GM21737 (cell line): ENCODE results near the gene CTIF.
"Not testable (repeated sequence)": the region's sequence is repeated elsewhere in the genome, so short reads cannot be mapped to it uniquely, and the experiment has no call there.

Experiments used
- ATAC-seq: cut with Tn5 transposase; IDR thresholded peaks from one replicate; pipeline ENCODE4 v1.9.1; 2021; ENCODE audit warnings: mild to moderate bottlenecking, moderate library complexity; ENCODE audit not compliant: unreplicated experiment

CTIF gene

DNA sequence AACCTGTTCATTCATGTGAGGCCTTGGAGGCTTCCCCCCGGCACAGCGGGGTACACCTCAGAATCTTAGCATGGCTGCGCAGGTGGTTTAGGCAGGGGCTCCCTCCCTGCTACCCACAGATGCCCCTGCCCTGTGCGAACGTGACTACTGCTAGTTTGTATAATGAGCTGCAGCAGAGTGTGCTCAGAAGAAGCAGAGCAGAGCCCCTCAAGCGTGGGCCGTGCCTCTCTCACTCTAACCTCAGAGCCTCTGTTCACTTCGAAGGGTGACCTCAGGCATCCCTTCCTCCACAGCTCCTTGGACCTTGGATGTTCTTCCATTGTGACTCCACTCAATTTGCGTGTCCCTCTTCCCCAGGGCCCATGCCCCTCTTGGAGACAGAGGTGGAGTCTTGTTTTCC is 161.6 kb downstream of the CTIF start:
- ATAC-seq: no peak

DNA sequence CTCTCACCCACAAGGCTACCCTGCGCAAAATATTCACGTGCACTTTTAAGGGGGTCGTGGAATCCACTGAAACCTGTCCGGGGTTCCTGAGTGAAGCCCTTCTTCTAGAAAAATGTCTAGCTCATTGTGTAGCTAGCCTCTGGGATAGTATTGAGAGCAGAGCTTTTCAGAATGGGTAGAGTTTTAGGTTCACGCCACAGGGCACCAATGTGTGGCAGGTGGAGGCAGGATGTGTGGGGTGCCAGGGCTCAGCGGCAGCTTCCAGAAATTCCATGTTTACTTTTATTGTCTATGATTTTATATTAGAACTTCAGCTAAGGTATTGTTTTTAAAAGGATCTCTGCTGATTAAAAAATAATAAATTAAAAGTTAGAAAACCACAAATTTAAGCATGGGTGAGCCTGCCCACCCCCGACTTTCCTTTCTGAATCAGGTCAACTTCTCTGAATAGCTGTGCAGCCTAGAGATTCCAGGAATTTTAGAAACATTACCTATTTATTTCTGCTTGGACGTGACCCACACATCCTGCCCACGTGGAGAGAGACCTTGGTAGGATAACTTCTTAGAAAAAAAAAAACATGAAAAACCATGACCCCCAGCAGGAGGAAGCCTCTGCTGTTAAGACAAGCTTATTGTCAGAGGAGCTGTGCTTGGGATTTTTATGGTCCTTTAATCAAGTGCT is 163.7 kb downstream of the CTIF start:
- ATAC-seq: no peak

DNA sequence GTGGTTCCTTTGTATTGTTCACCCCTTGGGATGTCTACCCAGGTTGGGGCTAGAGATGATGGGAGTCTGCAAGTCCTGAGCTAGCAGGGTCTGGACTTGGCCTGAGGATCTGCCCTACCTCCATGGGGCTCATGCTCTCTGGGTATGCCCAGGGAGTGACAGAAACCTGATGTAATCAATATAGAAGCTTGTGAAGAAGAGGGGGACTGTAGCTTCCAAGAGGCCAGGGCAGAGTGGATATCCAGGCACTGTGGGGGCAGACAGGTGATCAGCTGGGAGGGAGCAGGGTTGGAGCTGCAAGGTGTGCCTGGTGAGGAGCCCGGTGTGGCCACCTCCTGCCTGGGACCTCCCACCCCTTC is 164.2 kb downstream of the CTIF start:
- no peak for ATAC-seq

DNA sequence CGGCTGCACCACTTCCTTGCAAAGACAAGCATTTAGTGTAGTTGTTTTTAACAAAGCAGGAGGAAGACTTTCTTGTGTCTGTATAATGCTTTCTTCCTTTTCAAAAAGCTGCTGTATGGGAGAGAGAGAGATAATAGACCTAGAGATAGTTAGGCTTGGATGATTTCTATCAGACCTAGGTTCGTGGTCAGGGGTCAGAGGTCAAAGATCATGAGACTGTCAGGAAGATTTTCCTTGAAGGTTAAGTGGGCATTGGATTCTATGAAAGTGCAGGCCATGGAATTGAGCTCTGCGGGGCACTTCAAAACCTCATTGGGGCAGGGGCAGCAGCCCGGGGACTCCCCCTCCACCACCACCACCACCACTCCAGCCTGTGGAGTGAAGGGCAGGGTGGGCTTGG is 164.6 kb downstream of the CTIF start:
- no peak for ATAC-seq

DNA sequence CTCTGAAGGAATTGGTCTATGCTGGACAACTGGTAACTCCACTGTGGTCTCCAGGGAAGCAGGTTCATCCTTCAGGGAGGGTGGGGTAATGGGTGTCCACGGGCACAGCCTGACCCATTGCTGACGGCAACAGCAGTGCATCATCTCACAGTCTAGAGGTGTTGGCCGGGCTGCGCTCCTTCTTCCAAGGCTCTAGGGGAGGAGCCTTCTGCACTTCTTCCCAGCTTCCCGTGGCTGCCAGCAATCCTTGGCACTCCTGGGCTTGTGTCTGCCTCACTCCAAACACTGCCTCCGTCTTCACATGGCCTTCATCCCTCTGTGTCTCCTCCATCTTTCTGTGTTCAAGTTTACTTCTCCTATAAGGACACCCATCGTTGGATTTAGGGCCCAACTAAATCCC is 166.2 kb downstream of the CTIF start:
- ATAC-seq: no peak

DNA sequence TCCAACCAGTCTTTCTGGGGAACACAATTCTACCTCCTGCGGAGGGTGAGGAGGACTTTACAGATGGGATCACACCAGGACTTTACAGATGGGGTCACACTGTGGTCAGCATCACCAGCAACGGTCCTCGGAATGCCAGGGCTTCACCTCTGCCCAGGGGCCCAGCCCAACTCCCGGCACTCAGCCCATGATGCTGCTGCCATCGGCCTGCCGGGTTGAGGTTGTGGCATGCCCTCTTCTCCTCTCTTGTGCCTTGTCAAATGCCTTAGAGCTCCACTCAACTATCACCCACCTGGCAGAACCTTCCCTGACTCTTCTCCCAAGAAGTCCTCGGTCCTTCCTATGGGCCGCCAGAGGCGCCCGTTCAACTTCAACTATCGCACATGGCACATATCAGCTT is 166.7 kb downstream of the CTIF start:
- no peak for ATAC-seq

DNA sequence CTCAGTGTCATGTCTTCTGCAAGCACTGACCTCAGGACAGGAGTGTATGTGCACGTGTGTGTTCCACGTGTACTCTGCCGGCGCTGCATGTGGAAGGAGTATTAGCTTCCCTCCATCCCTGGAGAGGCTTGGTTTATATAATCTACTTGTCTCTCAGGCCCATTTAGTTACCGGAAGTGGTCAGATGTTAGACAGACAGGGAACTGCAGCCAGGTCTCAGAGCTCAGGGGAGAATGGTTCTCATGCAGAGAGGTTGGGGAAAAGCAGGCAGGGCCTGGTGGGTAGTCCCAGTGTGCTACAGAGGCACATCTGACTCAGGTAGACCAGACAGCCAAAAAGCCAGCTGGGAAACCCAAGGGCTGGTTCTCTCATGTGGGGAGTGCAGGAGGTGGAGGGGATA is 167.9 kb downstream of the CTIF start:
- no peak for ATAC-seq

DNA sequence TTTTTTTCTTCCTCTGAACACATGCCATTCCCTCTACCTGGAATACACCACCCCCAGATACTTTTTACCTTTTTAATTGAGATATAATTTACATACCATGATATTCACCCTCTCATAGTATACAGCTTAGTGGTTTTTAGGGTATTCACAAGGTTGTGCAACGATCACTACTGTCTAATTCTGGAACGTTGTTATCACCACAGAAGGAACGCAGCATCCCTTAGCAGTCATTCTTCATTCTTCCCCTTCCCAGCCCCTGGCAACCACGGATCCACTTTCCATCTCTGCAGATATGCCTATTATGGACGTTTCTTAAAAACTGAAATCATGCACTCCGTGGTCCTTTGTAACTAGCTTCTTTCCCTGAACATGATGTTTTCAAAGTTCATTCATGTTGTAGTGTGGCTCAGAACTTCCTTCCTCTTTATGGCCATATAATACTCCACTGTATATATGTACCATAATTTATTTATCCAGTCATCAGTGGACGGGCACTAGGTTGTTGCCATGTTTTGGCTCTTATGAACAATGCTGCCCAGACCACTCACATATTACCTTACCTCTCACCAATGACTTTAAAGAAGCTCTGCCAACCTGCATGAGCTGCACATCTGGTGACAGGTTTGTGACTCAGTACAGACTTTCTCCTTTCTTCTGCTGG is 168.9 kb downstream of the CTIF start:
- no peak for ATAC-seq

DNA sequence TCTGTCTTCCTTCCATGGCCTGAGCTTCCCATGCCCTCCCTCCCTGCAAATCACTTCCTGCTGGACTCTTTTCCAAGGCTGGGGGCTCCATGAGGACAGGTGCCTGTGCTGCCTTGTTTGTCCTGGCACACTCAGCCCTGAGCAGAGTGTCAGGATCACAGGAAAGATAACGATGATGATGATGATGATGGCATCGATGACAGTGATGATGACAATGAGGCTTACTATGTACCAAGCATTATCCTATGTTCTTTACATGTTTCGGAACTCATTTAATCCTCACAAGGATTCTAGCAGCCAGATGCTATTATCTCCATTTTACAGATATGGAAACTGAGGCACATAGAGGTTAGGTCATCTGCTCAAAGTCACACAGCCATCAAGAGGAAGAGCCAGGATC is 170.0 kb downstream of the CTIF start:
- no peak for ATAC-seq

DNA sequence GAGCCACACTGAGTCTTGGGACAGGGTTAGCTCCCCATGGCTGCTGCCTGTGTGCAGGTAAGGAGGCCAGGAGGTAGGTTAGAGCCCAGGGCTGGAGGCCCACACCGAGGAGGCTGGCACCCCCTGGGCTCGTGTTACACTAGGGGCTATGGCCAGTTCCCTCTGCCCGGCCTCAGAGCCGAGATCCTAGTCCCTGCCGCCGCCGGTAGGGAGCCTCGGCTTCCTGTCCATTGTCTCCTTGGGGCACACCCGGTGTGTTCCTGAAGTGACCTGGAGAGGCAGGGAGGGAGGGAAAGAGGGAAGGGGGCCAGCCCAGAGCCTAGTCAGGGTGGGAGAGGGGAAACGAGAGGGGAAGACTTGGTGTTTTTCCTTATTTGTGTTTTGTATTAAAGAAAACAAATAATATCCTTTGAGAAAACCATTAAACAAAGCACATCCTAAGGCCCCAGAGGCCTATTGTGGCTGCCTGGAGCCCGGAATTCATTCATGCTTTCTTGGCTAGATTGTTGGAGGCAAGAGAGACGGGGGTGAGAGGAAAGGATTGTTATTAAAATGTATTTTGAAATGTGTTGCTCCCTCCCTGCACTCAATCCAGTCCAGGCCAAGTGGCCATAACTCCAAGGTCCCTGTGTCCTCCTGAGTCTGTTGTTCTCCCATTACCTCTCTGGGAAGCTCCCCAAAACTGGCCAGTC is 170.7 kb downstream of the CTIF start:
- ATAC-seq: no peak

DNA sequence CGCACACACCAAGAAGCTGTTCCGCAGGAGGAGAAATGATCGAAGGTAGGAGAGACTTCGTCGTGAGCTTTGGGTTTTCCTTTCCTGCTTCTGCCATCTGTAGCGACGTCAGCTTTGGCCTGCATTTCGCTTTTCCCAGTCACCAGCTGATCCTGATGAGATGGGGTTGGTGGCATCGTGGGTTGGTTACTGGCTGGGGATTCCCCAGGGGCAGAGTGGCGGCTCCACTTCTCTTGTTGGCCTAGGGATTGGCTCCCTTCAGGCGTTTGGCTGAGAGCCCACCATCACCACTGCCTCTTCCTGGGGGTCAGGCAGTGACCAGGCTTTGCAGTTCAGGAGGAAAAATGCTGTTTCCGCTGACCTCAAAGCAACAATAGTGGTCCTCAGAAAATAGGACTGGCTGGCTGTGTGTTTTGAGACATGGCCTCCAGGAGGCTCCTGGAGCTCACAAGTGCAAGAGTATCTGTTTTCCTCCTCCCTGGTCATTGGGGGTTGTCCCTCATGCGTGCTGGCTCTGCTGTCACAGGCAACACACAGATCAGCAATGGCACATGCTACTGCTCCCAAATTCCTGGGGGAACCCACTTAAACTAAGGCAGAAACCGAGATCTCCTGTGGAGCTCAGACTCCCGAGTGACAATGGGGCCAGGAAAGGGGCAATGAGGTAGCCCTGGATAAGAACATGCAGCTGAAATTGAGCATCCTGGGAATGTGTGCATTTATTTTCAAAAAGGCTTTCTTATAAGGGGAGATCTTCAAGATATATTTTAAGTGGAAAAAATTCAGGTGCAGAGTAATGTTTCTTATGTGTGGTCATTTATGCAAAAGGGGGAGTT is 173.0 kb downstream of the CTIF start:
- no peak for ATAC-seq

DNA sequence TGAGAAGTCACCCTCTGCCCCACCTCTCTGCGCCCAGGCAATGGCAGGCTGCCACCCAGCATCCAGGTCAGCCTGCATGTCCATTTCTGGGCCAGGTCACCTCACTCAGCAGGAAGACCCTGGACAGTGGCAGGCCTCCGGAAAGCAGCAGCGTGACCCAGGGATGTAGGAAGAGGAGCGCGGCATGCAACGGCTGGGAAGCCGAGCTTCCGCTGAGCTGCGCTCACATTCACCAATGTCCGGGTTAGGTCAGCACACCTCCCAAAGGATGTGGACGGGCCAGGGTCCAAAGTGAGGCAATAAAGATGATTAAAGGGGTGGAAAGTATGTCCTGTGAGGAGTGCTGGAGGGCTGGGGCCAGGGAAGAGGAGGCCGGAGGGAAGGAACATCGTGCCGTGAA is 174.5 kb downstream of the CTIF start:
- ATAC-seq: no peak

DNA sequence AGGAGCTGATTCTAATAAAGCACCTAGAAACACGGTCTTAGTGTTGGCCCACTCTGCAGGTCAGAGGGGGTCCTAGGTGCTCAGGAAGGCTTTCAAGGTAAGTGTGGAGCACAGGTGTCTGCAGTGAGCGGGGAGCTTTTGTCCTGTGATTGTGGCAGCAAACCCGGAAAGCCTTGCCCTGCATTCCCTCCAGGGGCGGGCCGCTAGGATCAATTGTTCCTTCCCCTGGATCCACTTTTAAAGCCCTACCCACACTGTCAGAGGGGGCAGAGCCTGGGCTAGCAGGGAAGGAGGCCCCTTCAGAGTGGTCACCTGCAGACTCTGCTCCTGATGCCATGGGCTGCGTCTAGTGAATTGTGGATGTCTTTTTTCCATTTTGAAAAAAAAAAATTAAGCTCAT is 176.0 kb downstream of the CTIF start:
- ATAC-seq: no peak

DNA sequence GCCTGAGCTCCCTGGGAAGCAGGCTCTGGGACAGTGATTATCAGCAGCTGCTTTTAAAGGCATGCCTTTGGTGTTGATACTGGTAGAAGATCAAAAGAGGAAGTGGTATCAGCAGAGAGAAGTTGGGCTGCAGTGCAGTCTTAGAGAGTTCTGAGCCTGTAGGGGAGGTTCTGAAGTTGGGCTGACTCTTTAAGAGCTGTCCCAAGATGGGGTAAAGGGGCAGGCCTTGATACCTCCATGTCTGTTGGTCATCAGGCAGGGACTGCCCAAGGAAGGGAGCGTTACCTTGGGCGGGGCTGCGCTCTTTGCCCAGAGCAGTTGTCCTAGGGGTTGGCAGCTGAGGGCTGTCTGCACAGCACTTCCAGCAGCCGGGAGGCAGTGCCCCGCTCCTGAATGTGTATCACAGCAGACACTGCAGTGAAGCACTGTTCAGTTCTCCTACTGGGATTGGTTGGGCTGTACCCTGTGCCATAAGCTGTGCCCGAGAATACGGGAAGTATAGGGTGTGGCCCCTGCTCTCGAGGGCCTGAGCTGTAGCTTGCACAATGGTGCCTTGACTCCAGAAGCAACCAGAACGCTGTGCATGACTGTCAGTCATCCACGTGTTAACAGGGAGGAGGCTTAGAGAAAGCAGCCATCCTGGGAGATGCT is 177.0 kb downstream of the CTIF start:
- no peak for ATAC-seq

DNA sequence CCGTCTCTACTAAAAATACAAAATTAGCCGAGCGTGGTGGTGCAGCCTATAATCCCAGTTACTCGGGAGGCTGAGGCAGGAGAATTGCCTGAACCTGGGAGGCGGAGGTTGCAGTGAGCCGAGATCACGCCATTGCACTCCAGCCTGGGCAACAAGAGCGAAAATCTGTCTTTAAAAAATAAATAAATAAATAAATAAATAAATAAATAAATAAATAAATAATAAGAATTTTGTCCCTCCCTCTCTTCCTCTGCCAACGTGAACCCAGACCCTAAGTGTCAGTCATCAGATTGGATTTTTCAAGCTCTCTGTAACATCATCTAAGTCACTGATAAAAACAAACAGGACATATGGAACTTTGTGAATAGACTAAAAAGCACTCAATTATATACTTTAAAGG is 178.4 kb downstream of the CTIF start:
- not testable (repeated sequence) for ATAC-seq

DNA sequence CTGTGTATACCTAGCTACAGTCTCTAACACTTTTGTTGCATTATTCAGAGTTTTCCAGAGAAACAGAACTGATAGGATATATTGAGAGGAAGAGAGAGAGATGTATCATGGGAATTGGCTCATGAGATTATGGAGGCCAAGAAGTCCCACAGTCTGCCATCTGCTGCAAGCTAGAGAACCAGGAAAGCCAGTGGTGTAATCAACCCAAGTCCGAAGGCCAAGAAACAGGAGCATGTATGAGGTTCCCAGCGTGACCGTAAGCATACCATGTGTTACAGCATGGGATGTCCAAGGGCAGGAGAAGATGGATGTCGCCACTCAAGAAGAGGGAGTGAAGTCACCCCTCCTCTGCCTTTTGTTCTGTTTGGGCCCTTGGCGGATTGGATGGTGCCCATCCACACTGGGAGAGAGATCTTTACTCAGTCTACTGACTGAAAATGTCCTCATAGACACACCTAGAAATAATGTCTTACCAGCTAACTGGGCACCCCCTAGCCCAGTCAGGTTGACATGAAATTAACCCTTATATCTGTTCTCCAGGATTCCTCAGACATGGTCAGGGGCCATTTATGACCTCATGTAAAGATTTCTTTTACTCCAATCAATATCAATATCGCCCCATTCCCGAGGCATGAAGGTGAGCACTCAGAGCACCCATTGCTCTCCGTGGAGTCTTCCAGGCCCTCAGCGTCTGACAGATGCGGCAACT is 179.6 kb downstream of the CTIF start:
- no peak for ATAC-seq

DNA sequence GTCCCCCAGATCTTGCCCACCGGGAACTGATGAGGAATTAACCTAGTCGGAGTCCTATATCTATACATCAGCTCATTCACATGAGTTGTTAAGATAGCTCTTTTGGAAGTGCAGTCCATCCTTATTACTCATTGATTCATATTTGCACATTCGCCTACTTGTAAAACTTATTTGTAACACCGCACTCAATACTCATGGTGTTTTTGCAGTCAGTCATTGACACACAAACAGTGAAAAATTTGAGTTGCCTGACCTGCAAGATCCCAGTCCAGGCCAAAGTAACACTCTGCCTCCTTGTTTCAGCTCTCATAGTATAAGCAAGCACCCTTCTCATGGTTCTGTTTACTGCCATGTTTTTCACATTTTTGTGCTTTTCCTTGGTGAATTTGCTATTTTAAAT is 180.6 kb downstream of the CTIF start:
- no peak for ATAC-seq

DNA sequence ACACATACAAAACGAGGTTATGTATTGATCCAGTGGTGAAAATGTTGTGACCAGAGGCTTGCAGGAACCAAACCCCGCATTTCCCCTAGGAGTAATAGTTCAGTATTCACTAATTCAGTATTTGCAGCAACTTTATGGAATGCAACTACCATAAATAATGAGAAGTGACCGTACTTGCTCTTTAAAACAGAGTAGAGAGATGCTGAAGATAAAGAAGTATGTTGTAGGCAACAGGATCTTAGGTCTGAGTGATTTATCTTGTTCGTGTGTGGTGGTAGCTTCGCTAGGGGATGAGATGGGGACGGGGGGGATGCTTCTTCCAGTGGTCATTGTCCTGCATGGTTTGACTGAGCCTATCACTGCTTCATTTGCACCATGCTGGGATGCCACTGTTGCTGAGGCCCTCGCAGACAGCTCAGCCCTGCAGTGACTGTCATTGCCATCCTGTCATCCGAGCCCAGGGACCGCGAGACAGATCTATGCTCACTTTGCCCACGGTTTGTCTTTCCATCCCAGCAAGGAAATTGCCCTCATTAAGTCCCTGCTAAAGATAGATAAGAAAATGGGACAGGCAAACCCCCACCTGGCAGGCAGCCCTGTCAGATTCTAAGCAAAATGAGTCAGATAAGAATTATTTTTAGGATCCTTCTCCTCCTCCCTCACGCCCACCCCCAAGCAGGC is 181.3 kb downstream of the CTIF start:
- no peak for ATAC-seq

DNA sequence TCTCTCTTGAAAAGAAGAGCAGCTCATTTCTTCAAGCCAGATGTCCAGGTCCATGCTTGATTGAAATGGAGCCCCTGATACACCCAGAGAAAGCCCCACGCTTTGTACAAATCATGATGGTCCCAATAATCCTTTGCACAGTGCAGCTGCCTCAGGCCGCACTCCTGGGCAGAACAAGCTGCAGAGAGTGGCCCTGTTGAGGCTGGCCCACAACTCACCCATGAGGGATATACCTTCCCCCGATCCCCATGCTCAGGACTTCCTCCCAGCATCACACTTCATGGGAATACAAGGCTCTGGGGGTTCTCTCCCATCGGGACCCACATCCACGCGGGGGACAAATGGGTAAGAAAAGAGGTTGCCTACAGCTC is 181.8 kb downstream of the CTIF start:
- ATAC-seq: no peak

DNA sequence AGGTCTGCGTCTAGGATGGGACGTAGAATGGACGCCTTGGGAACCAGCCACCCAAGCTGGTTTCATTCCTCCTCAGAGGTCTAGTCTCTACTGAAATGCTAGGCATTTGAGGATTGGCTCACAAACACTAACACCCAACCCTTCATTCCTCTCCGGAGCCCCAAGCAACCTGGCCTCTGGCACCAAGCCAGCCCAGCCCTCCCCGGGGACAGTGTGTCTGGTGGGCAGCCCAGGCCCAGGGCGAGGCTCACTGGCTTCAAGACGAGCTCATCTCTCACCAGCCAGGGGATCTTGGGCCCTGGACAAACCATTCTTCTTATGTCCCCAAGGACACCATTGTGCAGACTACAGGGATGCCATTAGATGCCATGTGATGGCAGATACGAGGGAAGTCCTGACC is 182.5 kb downstream of the CTIF start:
- ATAC-seq: no peak
